HG03060 (cell line): ENCODE results near the gene SLC46A2.

Source experiments
- ATAC-seq: cut with Tn5 transposase; IDR thresholded peaks from one replicate; pipeline ENCODE4 v1.9.1; 2021; ENCODE audit warnings: low read depth, moderate number of reproducible peaks; ENCODE audit not compliant: unreplicated experiment

SLC46A2 gene

DNA sequence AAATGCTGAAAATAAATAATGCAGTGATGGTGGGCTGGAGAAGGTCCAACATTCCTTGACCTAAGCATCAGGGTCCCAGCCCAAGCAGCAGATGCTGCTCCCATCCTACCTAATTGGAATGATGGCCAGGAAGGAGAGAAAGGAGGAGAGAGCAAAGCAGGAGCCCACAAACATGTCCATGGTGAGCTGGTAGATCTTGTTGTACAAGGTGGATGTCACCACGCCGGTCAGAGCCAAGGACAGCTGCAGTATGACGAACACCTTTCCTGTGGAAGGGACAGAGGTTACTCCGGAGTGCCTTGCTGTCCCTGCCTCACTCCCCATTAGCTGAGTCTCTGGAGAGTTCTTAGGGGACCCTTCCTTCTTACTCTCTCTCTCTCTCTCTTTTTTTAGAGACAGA is 4.3 kb downstream of the SLC46A2 start:
- ATAC-seq, result no peak

- ATAC-seq, result no peak
These were observed 5.4 kb downstream of the SLC46A2 start for GRCh38 chr9:112885324-112885723.

- ATAC-seq, result no peak
These were observed 6.0 kb downstream of the SLC46A2 start for GRCh38 chr9:112884721-112885120.

DNA sequence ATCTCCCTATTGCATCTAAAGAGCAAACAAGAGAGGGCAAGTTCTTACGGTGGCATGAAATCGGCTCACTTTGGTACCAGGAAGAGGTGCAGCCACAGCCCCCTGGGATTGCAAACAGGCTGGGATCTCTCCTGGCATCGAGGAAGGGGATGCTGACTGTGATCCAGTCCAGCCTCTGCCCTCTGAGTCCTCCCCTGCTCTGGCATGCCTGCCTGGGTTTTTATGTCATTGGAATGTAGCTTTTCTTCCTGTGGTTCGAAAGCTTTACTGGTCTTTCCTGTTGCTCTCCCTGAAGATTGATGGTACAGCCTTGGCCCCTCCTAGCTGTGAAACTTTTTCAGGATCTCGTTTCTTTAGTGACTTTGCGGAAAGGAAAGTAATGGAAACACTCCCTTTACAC is 6.6 kb downstream of the SLC46A2 start:
- no peak for ATAC-seq

DNA sequence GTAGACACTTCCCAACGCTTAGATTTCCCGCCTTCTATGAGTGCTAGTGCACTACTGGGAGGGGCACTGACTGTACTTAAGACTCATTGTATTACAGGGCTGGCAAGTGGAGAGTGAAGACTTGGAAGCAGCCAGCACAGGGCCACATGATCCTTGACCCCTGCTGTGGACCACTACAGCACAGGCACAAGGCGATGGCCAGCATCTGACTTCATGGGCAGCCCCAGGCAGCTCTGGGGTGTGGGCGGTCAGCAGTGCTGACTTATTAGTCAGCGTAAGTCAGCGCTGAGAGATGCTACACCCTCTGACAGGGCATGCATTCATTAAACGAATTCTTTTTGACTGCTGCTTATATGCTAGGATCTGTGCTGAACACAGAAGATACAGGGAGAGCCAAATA is 9.3 kb downstream of the SLC46A2 start:
- ATAC-seq, result no peak

- no peak for ATAC-seq
These were observed 10.0 kb downstream of the SLC46A2 start for GRCh38 chr9:112880650-112881049.

DNA sequence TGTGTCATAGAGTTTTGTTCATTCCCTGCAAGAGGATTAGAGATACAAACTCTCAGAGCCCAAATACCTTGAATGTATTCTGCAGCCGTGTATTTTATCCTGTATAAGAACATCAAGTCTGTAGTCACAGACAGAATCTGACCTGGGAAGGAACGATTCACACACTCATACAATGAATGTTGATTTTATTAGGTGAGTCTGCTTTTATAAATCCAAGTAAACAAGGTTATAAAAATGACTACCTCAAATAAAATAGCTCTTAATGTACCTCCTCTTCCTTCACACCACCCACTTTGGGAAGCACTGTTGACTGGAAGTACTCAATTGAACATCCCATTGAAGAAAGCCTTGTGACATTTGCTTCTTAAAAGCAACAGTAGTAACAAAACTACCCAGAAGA is 11.9 kb downstream of the SLC46A2 start:
- no peak for ATAC-seq

DNA sequence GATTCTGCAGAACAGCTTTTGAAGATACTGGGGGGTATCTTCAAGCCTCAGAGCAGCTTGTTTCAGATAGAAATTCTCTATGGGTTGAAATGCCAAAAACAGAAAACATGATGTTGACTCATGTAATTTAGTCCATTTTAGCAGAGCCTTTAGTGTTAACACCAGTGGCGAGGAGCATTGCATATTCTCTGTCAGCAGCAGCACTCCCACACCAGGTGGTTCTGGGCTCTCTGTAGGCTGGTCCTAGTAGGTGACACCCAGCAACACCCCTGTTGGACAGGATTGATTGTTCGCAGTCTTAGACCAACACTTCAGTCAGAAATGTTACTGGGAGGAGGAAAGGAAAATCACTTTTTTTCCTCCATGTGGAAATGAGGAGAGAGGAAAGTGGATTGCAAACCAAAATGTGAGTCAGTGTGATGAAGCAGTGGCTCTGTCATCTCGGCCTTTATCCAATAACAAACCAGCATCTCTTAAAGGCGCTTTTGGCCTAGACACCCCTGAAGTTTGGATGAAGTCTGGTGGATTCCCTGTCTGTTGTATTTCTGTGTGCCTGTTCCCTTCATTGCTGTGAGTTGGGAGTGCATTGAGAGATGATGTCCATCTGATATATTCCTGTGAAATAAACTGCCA is 16.8 kb downstream of the SLC46A2 start:
- ATAC-seq, result no peak

- ATAC-seq, result no peak
These were observed 18.7 kb downstream of the SLC46A2 start for GRCh38 chr9:112872019-112872418.

DNA sequence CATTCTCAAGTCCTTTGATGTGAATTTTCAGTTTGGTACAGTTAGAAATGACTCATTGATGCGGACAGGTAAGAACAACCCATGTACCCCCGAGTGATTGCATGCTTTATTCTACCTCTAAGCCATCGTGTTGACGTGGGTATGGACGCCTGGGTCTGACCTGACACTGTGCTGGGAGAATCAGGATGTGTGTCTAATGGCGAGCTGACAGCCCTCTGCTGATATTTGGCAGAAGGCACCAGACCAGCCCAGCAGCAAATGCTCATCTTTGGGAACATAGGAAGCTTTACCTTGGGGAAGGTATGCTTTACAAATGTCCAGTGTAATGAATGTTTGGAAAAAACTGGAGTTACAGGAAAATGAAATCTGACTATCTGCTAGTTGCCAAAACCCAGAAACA is 20.1 kb downstream of the SLC46A2 start:
- ATAC-seq, result no peak

- ATAC-seq, result no peak
These were observed 20.8 kb downstream of the SLC46A2 start for GRCh38 chr9:112869917-112870316.

- ATAC-seq, result no peak
These were observed 21.6 kb downstream of the SLC46A2 start for GRCh38 chr9:112869041-112869529.

DNA sequence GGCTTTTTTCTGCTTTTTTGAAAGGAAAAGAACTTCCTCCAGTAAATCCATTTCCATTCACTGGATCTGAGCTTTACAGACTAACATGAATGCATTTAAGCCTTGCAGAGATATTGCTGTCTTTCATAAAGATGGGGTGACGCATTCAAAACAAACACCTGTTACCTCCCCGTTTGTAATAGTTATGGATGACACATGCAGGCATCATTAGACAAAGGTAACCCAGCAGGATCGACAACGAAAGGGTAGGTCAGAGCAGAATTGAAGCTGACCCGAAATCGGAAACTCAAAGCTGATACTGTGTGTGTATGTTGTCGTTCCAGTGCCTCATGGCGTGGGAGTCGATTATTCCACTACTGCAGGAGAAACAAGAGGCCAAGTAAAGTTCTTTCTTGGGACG is 22.2 kb downstream of the SLC46A2 start:
- no peak for ATAC-seq

DNA sequence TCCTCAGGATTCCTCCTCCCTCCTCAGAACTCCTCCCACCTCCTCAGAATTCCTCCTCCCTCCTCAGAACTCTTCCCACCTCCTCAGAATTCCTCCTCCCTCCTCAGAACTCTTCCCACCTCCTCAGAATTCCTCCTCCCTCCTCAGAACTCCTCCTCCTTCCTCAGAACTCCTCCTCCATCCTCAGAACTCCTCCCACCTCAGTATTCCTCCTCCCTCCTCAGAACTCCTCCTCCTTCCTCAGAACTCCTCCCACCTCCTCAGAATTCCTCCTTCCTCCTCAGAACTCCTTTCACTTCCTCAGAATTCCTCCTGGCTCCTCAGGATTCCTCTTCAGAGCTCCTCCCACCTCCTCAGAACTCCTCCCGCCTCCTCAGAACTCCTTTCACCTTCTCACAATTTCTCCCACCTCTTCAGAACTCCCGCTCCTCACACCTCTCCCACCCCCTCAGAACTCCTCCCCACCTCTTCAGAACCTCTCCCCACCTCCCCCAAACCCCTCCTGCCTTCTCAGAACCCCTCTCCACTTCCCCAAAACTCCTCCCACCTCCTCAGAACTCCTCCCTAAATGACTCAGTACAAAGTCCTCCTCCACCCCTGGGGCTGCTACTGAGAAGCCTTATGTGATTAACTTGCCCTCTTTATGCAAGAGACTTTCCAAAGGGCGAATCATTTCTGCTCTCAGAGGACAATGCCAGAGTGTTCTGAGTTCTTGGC is 23.2 kb downstream of the SLC46A2 start:
- no peak for ATAC-seq

- ATAC-seq, result no peak
These were observed 23.9 kb downstream of the SLC46A2 start for GRCh38 chr9:112866662-112867274.

- no peak for ATAC-seq
These were observed 25.7 kb downstream of the SLC46A2 start for GRCh38 chr9:112864982-112865381.

DNA sequence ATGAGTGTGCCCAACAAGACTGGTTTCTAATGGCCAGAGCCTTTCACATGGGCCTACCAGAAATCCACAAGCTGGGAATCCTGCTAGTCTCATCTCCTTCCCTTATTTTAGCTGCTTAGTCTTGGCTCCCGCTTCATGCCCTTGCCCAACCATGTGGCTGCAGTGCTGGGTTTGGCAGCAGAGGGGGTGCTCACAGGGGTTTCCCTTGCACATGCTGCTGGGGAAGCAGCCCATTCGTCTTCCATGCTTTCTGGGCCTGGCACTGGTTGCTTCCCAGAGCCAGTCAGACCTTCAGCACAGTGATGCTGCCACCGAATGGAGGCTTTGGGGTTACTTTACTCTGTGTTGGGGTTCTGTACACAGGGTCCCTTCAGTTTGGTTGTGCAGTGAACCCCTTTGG is 26.3 kb downstream of the SLC46A2 start:
- no peak for ATAC-seq

- no peak for ATAC-seq
These were observed 26.9 kb downstream of the SLC46A2 start for GRCh38 chr9:112863746-112864145.

DNA sequence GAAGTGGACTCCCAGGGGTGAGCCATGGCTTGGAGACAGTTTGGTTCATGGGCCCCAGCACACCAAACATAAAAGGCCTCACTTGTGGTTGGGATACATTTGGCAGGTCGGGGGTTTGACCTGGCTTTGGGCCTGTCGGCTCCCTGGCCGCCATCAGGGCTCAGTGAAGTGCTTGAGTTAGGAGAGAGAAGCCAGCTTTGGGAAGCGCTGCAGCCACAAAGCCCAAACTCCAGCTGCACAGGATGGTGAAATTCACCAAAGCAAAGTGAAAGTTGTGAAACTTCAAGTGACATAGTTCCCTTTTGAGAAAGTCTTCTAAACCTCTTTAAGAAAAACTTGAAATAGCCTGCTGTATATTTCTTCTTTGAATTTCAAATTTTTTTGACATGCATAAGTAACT is 27.5 kb downstream of the SLC46A2 start:
- no peak for ATAC-seq

DNA sequence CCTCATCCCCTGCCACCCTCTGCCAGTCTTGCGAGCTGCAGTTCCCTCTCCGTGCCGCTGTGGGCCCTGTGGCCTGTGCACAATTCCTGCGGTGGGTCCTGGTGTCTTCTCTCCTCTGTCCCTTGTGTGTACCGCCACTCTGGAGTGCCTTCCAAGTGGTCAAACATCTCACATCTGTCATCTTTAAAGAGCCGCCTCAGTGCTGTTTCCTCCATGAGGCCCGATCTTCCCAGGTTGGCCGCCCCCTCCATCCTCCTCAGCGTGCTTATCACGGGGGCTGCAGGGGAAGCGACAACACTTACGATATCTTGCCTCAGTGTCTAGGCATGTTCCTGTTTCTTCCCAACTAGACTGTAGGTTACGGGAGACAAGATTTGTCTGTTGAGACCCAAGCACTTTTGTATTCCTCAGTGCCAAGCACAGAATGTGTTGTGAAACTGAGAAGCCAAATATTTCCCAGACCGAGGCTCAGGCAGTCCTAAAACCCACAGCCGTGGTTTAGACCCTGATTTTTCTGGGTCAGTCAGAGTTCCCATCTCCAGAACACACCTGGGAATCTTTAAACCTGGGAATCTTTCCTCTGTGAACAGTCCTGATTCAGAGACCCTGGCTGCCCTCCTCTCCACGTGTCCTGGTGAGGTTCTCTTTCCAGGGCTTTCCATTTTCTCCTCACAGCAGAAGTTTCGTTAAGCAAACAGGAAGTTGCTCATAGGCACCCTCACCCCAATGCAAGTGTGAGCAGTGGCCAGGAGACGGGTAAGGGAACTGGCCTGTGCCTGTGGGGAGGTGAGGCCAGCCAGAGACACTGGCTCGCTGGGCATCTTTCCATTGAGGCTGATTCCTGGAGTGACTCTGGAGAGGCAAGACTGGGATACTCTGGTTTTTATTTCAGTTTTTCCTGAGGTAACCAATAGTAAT is 28.8 kb downstream of the SLC46A2 start:
- ATAC-seq, result no peak

GRCh38 chr9:112861155-112861554 is 29.5 kb downstream of the SLC46A2 start:
- ATAC-seq, result no peak
